MM.1S (cell line): ENCODE results near the gene MAGI2.

Source experiments
- DNase-seq: peaks from one replicate; pipeline ENCODE4 v3.0.0-alpha.2; 2015
- H2AFZ ChIP-seq: fragments of 300-600 bp; sonication (generic); 2 replicates; pipeline ENCODE4 v1.6.0; 2016; ENCODE audit warnings: antibody characterized with exemption, low read length
- H3F3A ChIP-seq: fragments of 300-600 bp; sonication (generic); 2 replicates; pipeline ENCODE4 v1.6.1; 2016; ENCODE audit warnings: mild to moderate bottlenecking, antibody characterized with exemption, low read length, moderate library complexity, mixed read lengths; ENCODE audit not compliant: insufficient read depth
- H3K27ac ChIP-seq: fragments of 300-600 bp; sonication (generic); 2 replicates; pipeline ENCODE4 v1.5.1; 2016; ENCODE audit warnings: mild to moderate bottlenecking, low read length
- H3K27me3 ChIP-seq: fragments of 300-600 bp; sonication (generic); replicated peaks from 2 replicates; pipeline ENCODE4 v1.6.0; 2016; ENCODE audit warnings: low read length; ENCODE audit not compliant: insufficient read depth
- H3K36me3 ChIP-seq: fragments of 300-600 bp; sonication (generic); replicated peaks from 2 replicates; pipeline ENCODE4 v1.6.1; 2016; ENCODE audit warnings: mild to moderate bottlenecking, low read length, mixed read lengths; ENCODE audit not compliant: insufficient read depth
- H3K4me1 ChIP-seq: fragments of 300-600 bp; sonication (generic); 2 replicates; pipeline ENCODE4 v1.6.1; 2016; ENCODE audit warnings: low read length, mixed read lengths
- H3K4me2 ChIP-seq: fragments of 300-600 bp; sonication (generic); 2 replicates; pipeline ENCODE4 v1.6.0; 2016; ENCODE audit warnings: low read depth, low read length
- H3K4me3 ChIP-seq: fragments of 300-600 bp; sonication (generic); 2 replicates; pipeline ENCODE4 v1.5.1; 2016; ENCODE audit warnings: low read length, mixed read lengths
- H3K79me2 ChIP-seq: fragments of 300-600 bp; sonication (generic); 2 replicates; pipeline ENCODE4 v1.6.1; 2016; ENCODE audit warnings: mixed run types, low read length, mixed read lengths
- H3K9ac ChIP-seq: fragments of 300-600 bp; sonication (generic); 2 replicates; pipeline ENCODE4 v1.6.1; 2016; ENCODE audit warnings: low read length, mixed read lengths
- H3K9me2 ChIP-seq: fragments of 300-600 bp; sonication (generic); replicated peaks from 2 replicates; pipeline ENCODE4 v1.6.1; 2016; ENCODE audit warnings: mild to moderate bottlenecking, low read length, mixed read lengths; ENCODE audit not compliant: insufficient read depth
- H3K9me3 ChIP-seq: fragments of 300-600 bp; sonication (generic); replicated peaks from 2 replicates; pipeline ENCODE4 v1.6.1; 2016; ENCODE audit warnings: mild to moderate bottlenecking, low read length, mixed read lengths; ENCODE audit not compliant: insufficient read depth
- H4K20me1 ChIP-seq: fragments of 300-600 bp; sonication (generic); 2 replicates; pipeline ENCODE4 v1.6.1; 2016; ENCODE audit warnings: mild to moderate bottlenecking, low read length, moderate library complexity, mixed read lengths; ENCODE audit not compliant: insufficient read depth
- EZH2 ChIP-seq: fragments of 300-600 bp; sonication (generic); optimal IDR thresholded peaks from 2 replicates; pipeline ENCODE3; 2017; ENCODE audit warnings: low read depth, mild to moderate bottlenecking, antibody characterized with exemption, low read length, mixed read lengths
- EZH2phosphoT487 ChIP-seq: fragments of 300-600 bp; sonication (generic); IDR thresholded peaks from 2 replicates; pipeline ENCODE4 v1.6.1; 2018; ENCODE audit warnings: antibody characterized with exemption, low read length
- TF ChIP-seq, protein P1 (sequence below): fragments of 300-600 bp; sonication (generic); IDR thresholded peaks from 2 replicates; pipeline ENCODE4 v1.5.1; 2016; ENCODE audit warnings: antibody characterized with exemption, low read length, mixed read lengths

Gene MAGI2

DNA sequence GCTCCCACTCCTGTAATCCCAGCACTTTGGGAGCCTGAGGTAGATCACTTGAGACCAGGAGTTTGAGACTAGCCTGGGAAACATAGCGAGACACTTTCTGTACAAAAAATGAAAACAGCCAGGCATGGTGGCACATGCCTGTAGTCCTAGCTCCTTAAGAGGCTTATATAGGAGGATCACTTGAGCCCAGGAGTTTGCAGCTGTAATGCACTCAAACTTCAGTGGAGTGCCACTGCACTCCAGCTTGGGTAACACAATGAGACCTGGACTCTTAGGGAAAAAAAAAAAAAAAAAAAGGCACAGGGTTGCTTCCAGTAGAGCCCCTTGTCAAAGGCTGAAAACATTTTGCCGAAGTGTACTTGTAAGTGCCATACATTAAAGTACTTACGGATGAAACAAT lies 1459.6 kb downstream of the MAGI2 start:
- DNase-seq, result no peak
- H2AFZ ChIP-seq, result no peak overlapping the region
- no peaks in the 10 kb centered on the region for H3K9me2 ChIP-seq
- H3K9me3 ChIP-seq, result no peaks in the 10 kb centered on the region
- no peaks in the 10 kb centered on the region for H4K20me1 ChIP-seq
- H3K27me3 ChIP-seq, result no peaks in the 10 kb centered on the region
- no peaks in the 10 kb centered on the region for H3K36me3 ChIP-seq
- no peak overlapping the region for H3K9ac ChIP-seq
- TF ChIP-seq EZH2 (no peak), EZH2phosphoT487 (no peak)
- TF ChIP-seq, protein P1, sequence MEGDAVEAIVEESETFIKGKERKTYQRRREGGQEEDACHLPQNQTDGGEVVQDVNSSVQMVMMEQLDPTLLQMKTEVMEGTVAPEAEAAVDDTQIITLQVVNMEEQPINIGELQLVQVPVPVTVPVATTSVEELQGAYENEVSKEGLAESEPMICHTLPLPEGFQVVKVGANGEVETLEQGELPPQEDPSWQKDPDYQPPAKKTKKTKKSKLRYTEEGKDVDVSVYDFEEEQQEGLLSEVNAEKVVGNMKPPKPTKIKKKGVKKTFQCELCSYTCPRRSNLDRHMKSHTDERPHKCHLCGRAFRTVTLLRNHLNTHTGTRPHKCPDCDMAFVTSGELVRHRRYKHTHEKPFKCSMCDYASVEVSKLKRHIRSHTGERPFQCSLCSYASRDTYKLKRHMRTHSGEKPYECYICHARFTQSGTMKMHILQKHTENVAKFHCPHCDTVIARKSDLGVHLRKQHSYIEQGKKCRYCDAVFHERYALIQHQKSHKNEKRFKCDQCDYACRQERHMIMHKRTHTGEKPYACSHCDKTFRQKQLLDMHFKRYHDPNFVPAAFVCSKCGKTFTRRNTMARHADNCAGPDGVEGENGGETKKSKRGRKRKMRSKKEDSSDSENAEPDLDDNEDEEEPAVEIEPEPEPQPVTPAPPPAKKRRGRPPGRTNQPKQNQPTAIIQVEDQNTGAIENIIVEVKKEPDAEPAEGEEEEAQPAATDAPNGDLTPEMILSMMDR, result no peak
- no peaks in the 10 kb centered on the region for H3K4me1 ChIP-seq
- no peaks in the 10 kb centered on the region for H3K79me2 ChIP-seq
- no peak overlapping the region for H3K4me2 ChIP-seq
- no peaks in the 10 kb centered on the region for H3F3A ChIP-seq
- H3K27ac ChIP-seq, result no peak overlapping the region
- no peak overlapping the region for H3K4me3 ChIP-seq

DNA sequence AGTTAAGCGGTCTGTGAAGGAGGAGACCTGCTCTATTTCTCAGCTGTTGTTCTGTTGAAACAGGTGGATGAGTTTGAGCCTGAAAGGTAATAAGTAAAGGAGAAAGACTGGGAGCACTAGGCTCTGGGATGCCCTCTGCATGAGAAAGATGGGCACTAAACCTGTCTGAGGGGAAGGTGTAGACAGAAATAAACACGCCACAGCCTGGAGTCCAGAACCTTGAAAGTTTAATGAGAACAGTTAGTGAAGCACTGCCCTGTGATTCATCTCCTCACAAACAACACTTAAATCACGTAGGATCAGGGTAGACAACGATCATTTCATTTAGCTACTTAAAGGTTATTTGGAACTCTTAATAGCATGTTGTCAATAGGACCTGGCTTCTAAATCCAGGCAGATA lies 1461.8 kb downstream of the MAGI2 start:
- H3K4me2 ChIP-seq, result no peak overlapping the region
- no peaks in the 10 kb centered on the region for H3K4me1 ChIP-seq
- no peak overlapping the region for H3K9ac ChIP-seq
- H3K27ac ChIP-seq, result no peak overlapping the region
- no peaks in the 10 kb centered on the region for H3K9me3 ChIP-seq
- H3K9me2 ChIP-seq, result no peaks in the 10 kb centered on the region
- H3F3A ChIP-seq, result no peaks in the 10 kb centered on the region
- no peak for DNase-seq
- H3K36me3 ChIP-seq, result no peaks in the 10 kb centered on the region
- no peaks in the 10 kb centered on the region for H3K27me3 ChIP-seq
- H2AFZ ChIP-seq, result no peak overlapping the region
- TF ChIP-seq EZH2phosphoT487 (no peak), EZH2 (no peak)
- TF ChIP-seq, protein P1, result no peak
- H3K4me3 ChIP-seq, result no peak overlapping the region
- no peaks in the 10 kb centered on the region for H4K20me1 ChIP-seq
- H3K79me2 ChIP-seq, result no peaks in the 10 kb centered on the region

DNA sequence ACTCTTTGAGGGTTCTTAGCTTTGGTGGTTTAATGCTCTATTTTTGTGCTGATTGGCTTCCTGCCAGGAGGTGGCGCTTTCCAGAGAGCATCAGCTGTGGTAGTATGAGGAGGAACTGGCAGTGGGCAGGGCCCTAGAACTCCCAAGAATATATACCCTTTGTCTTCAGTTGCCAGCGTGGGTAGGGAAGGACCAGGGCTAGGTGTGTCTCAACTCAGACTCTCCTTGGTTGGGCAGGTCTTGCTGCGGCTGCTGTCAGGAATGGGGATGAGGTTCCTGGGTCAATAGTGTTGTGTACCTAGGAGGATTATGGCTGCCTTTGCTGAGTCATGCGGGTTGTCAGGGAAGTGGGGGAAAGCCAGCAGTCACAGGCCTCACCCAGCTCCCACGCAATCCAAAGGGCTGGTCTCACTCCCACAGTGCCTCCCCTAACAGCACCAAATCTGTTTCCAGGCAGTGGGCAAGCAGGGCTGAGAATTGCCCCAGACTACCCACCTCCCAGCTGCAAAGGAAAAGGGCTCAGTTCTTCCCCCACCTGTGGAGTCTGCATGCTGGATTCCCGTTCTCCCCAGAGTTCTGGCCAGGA lies 1463.4 kb downstream of the MAGI2 start:
- H3F3A ChIP-seq, result no peaks in the 10 kb centered on the region
- no peak overlapping the region for H3K27ac ChIP-seq
- H3K4me3 ChIP-seq, result no peak overlapping the region
- H3K9ac ChIP-seq, result no peak overlapping the region
- no peak for TF ChIP-seq EZH2
- TF ChIP-seq, protein P1, result peak; percentile 32
- no peaks in the 10 kb centered on the region for H3K4me1 ChIP-seq
- no peaks in the 10 kb centered on the region for H3K27me3 ChIP-seq
- no peaks in the 10 kb centered on the region for H3K9me2 ChIP-seq
- H4K20me1 ChIP-seq, result no peaks in the 10 kb centered on the region
- no peak for DNase-seq
- H3K9me3 ChIP-seq, result no peaks in the 10 kb centered on the region
- no peaks in the 10 kb centered on the region for H3K36me3 ChIP-seq
- no peak overlapping the region for H2AFZ ChIP-seq
- no peak overlapping the region for H3K4me2 ChIP-seq
- H3K79me2 ChIP-seq, result no peaks in the 10 kb centered on the region
